GM04503 (cell line): Measurements from ENCODE around the gene MUSTN1.

Experiments
- DNase-seq: peaks from one replicate; pipeline ENCODE4 v3.0.0-alpha.2; 2012; ENCODE audit warnings: low read depth

Gene MUSTN1

GRCh38 chr3:52784931-52785590 lies 49.8 kb downstream of the MUSTN1 start:
- no peak for DNase-seq

GRCh38 chr3:52784021-52784621 lies 50.7 kb downstream of the MUSTN1 start:
- DNase-seq: no peak

- DNase-seq: no peak
Observed at GRCh38 chr3:52783211-52783555, 51.6 kb downstream of the MUSTN1 start.
